Prostate gland (tissue), 2 donors: Measurements from ENCODE around the gene OGDHL.

Experiments used
- POLR2AphosphoS5 ChIP-seq: sonication (generic); formaldehyde crosslinking; IDR thresholded peaks from one replicate; pipeline ENCODE4 v1.6.1; 2017; ENCODE audit warnings: antibody characterized with exemption
- TF ChIP-seq, protein P1 (sequence below), 4 experiments: fragments of 200-600 bp in 2 of 4; fragments of 450-650 bp in 2 of 4; sonication (generic) in 2 of 4; IDR thresholded peaks; 1 replicate in 3 of 4; 2 replicates in 1 of 4; pipeline ENCODE4 v1.5.1; 2016 to 2019; ENCODE audit warnings: antibody characterized with exemption in 4 of 4, mild to moderate bottlenecking in 2 of 4, moderate library complexity in 2 of 4

DNA sequence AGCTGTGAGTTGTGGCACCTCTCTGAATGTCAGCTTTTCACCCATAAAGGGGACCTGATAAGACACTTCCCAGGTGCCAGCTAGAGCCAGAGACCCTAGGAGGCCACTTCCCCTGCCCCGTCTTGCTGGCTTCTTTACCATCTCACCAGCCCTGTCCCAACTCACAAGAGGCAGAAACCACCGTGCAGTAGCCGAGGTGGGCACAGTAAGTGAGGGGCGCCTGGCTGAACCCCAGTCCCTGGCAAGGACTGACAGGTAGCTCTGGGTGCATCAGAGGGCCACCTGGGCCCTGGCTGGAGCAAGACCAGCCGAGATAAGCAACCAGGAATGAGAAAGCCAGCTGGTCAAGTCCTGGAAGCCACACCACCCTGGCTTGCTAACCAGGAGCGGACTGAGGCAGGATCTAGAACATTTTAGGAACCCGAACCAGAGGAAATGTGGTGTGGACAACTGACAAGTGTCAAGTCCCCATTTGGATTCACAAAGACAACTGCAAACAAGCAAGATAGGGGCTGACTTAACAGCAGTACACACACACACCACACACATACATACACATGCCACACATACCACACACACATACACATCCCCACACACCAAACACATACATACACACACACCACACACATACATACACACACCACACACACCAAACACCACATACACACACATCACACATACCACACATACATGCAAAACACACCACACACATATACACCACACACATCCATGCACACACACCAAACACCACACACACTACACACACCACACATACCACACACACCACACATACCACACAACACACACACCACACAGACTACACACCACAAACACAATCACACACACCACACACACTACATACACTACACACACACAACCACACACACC lies 20.8 kb downstream of the OGDHL start:
- TF ChIP-seq, protein P1, sequence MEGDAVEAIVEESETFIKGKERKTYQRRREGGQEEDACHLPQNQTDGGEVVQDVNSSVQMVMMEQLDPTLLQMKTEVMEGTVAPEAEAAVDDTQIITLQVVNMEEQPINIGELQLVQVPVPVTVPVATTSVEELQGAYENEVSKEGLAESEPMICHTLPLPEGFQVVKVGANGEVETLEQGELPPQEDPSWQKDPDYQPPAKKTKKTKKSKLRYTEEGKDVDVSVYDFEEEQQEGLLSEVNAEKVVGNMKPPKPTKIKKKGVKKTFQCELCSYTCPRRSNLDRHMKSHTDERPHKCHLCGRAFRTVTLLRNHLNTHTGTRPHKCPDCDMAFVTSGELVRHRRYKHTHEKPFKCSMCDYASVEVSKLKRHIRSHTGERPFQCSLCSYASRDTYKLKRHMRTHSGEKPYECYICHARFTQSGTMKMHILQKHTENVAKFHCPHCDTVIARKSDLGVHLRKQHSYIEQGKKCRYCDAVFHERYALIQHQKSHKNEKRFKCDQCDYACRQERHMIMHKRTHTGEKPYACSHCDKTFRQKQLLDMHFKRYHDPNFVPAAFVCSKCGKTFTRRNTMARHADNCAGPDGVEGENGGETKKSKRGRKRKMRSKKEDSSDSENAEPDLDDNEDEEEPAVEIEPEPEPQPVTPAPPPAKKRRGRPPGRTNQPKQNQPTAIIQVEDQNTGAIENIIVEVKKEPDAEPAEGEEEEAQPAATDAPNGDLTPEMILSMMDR (IDR thresholded peaks at IDR 0.05), result no peak
- no peak for TF ChIP-seq POLR2AphosphoS5
